HL-60 (cell line): ENCODE measurements around the gene AKR1E2.

Experiments used
- DNase-seq, 2 experiments: peaks; one replicate each; pipeline ENCODE4 v3.0.0-alpha.2; 2010 to 2020; ENCODE audit warnings: low read depth in 1 of 2, low spot score in 1 of 2
- H3K27ac ChIP-seq: fragments of 250-450 bp; sonication (Bioruptor Pico); replicated peaks from 2 replicates; pipeline ENCODE4 v1.5.1; 2020; ENCODE audit warnings: mild to moderate bottlenecking, moderate library complexity
- H3K27me3 ChIP-seq: fragments of 250-450 bp; sonication (Bioruptor Pico); 2 replicates; pipeline ENCODE4 v1.5.1; 2021; ENCODE audit warnings: mild to moderate bottlenecking, moderate library complexity; ENCODE audit not compliant: insufficient read depth, poor library complexity, severe bottlenecking
- H3K4me3 ChIP-seq: replicated peaks from 2 replicates; pipeline ENCODE4 v1.5.1; 2011; ENCODE audit warnings: mild to moderate bottlenecking, control low read depth, low read length; ENCODE audit not compliant: insufficient read depth
- CTCF ChIP-seq: IDR thresholded peaks from one replicate; pipeline ENCODE4 v1.5.1; 2011; ENCODE audit warnings: low read length, control low read depth, inconsistent platforms; ENCODE audit not compliant: insufficient read depth
- GABPA ChIP-seq: IDR thresholded peaks from 2 replicates; pipeline ENCODE4 v1.6.1; 2012; ENCODE audit warnings: low read depth
- POLR2AphosphoS5 ChIP-seq: IDR thresholded peaks from 2 replicates; pipeline ENCODE4 v1.6.1; 2012; ENCODE audit warnings: low read depth
- SPI1 ChIP-seq: IDR thresholded peaks from 2 replicates; pipeline ENCODE4 v1.6.1; 2012; ENCODE audit warnings: low read depth, mild to moderate bottlenecking, borderline replicate concordance
- TF ChIP-seq, protein P1 (sequence below): IDR thresholded peaks from 2 replicates; pipeline ENCODE4 v1.6.1; 2012; ENCODE audit warnings: low read depth; ENCODE audit not compliant: insufficient replicate concordance

Gene AKR1E2

GRCh38 chr10:4792381-4792780 lies 33.6 kb upstream of the AKR1E2 start:
- TF ChIP-seq GABPA (no peak), POLR2AphosphoS5 (no peak), SPI1 (no peak), CTCF (no peak)
- TF ChIP-seq, protein P1, sequence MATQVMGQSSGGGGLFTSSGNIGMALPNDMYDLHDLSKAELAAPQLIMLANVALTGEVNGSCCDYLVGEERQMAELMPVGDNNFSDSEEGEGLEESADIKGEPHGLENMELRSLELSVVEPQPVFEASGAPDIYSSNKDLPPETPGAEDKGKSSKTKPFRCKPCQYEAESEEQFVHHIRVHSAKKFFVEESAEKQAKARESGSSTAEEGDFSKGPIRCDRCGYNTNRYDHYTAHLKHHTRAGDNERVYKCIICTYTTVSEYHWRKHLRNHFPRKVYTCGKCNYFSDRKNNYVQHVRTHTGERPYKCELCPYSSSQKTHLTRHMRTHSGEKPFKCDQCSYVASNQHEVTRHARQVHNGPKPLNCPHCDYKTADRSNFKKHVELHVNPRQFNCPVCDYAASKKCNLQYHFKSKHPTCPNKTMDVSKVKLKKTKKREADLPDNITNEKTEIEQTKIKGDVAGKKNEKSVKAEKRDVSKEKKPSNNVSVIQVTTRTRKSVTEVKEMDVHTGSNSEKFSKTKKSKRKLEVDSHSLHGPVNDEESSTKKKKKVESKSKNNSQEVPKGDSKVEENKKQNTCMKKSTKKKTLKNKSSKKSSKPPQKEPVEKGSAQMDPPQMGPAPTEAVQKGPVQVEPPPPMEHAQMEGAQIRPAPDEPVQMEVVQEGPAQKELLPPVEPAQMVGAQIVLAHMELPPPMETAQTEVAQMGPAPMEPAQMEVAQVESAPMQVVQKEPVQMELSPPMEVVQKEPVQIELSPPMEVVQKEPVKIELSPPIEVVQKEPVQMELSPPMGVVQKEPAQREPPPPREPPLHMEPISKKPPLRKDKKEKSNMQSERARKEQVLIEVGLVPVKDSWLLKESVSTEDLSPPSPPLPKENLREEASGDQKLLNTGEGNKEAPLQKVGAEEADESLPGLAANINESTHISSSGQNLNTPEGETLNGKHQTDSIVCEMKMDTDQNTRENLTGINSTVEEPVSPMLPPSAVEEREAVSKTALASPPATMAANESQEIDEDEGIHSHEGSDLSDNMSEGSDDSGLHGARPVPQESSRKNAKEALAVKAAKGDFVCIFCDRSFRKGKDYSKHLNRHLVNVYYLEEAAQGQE = no peak
- no peak for DNase-seq

GRCh38 chr10:4801405-4801804 lies 24.6 kb upstream of the AKR1E2 start:
- no peak for TF ChIP-seq GABPA
- DNase-seq = no peak

More at GRCh38 chr10:4792381-4792780, 33.6 kb upstream of the AKR1E2 start:
- Histone ChIP-seq H3K4me3 (no peak overlapping the region), H3K27ac (no peak overlapping the region), H3K27me3 (no peaks in the 10 kb centered on the region)

GRCh38 chr10:4802711-4803487 lies 23.1 kb upstream of the AKR1E2 start:
- H3K4me3 ChIP-seq = no peak overlapping the region
- no peak for DNase-seq
- TF ChIP-seq GABPA = no peak
- TF ChIP-seq POLR2AphosphoS5 = no peak
- TF ChIP-seq, protein P1 = no peak
- no peak for TF ChIP-seq SPI1
- no peak for TF ChIP-seq CTCF
- H3K27me3 ChIP-seq = no peaks in the 10 kb centered on the region
- no peak overlapping the region for H3K27ac ChIP-seq

More at GRCh38 chr10:4801405-4801804, 24.6 kb upstream of the AKR1E2 start:
- H3K4me3 ChIP-seq = no peak overlapping the region
- no peaks in the 10 kb centered on the region for H3K27me3 ChIP-seq
- no peak overlapping the region for H3K27ac ChIP-seq

DNA sequence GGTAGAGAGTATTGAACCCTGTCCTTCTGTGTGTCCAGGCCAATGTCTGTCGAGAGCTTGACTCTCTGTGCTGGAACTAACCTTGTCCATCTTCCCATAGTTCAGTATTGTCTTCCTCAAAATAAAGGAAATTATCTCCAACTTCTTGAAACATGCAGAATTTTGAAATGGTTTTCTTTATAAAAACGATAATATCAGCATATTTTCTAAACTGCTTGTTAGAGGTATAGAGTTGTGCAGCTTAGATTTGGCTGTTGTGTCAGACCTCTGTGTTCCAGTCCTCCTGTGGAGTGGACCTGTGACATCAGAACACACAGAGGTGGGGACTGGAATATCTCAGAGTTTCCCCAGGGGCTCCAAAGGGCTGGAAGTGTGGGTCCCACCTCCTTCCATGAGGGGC lies 22.2 kb upstream of the AKR1E2 start:
- TF ChIP-seq, protein P1 = no peak
- TF ChIP-seq CTCF = no peak
- no peak for TF ChIP-seq POLR2AphosphoS5
- TF ChIP-seq GABPA = no peak
- no peak for TF ChIP-seq SPI1
- Histone ChIP-seq H3K27ac (no peak overlapping the region), H3K27me3 (no peaks in the 10 kb centered on the region), H3K4me3 (no peak overlapping the region)
- no peak for DNase-seq
